ENCODE measurements around the gene CTTN.
A peak's percentile ranks its signal among the peaks of the same experiment; 100 is the strongest.

The CTTN gene

DNA sequence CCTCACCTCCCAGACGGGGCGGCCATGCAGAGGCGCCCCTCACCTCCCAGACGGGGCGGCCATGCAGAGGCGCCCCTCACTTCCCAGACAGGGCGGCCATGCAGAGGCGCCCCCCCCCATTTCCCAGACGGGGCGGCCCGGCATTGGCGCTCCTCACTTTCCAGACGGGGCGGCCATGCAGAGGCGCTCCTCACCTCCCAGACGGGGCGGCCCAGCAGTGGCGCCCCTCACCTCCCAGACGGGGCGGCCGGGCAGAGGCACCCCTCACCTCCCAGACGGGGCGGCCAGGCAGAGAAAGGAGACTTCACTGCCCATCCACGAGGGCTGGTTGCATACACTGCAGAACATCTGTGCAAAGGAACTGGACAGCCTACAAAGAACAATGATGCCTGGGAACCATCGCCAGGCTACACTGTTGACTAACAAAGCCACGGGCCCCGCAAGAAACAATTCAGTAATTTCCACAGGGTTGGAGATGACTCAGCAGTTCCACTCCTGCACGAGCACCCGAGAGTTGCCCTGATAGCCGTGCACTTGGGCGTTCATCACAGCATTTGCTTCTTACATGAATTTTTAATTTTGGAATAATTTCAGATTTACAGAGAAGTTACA lies 58.7 kb downstream of the CTTN start:
- no peak for DNase-seq

GRCh38 chr11:70458736-70459135 lies 60.4 kb downstream of the CTTN start:
- no peak for DNase-seq

DNA sequence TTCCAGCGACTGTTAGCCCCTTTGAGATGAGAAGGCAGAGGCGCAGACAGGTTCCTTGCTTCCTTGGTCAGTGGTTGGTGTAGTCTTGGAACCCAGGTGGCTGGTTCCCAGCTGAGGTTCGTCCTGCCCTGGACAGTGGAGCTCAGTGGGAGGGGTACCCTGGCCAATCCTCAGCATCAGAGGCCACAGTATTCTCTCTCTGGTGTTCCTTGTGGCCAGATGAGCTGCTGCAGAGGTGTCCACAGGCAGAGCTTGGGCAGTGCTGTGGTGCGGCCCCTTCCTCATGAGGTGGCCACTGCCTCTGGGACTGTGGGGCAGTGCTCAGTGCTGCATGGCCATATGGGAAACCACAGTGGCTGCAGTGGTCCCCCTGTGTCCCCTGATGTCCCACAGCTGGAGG lies 61.8 kb downstream of the CTTN start:
- no peak for DNase-seq

DNA sequence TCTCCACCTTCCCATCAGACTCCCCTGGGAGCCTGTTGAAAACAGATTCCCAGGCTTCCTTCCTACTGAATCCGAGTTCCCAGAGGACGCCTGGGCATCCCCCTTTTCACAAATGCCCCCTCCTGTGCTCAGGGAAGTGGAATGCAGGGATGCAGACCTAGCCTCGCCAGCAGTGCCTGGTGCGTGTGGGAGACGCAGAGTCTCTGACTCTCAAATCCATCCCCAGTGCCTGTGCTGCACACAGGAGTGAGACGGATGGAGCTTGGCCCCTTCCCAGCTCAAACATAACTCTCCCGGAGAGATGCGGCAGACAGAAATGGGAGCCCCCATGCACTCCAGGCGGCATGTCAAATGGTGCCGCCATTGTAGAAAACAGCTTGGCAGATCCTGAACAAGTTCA lies 62.6 kb downstream of the CTTN start:
- no peak for DNase-seq

- no peak for DNase-seq
Observed at GRCh38 chr11:70462818-70463477, 64.6 kb downstream of the CTTN start.

DNA sequence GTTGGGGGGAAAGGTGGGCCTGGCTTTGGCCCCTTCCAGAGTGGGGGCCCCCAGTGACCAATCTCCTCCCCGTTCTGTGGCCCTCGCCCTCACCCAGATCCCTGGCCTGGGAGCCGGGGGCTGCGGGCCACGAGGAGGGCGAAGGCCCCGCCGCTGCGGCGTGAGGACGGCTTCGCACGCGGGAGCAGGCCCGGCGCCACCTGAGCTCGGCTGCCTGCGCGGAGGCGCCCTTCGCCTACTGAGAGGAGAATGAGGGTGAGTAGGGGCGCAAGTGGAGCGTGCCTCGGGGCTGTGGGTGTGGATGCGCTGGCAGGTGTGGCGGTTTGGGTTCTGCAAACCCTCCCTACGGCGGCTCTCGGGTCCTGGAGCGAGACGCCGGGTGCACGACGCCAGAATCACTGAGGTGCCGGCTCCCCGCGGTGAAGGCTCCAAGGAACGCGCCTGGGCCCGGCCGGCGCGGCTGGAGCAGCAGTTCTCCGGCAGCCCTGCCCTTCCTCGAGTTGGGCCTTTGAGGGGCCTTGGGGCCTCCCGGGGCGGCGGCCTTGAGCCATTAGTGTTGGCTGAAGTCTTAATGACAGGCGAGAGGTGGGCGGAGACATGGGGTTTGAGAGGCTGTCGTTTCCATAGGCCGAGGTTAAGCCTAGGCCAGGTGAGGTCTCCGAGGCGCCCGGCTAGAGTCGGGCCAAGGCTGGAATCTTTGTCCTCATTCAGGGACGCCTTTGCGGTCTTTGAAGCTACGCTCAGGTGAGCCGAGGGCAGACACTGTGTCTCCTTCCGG lies 65.3 kb downstream of the CTTN start:
- DNase-seq, result no peak

GRCh38 chr11:70464509-70465361 lies 66.4 kb downstream of the CTTN start:
- no peak for DNase-seq

DNA sequence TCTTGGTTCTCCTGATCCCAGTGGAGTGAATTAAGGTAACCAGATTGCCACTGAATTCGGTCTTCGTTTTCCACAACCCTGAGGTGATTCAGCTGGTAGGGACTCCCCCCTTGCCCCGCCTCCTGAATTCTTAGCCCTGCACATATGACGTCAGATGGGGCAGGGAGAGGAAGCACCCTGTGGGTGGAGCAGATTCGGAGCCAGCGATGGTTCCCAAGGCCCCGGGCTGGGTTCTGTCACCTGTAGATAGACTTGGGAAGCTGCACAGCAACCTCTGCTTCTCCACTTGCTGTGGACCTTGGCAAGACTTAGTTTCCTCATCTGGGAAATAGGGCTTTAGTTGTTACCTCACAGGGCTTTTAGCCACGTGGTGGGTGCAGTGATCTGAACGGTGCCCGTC lies 67.8 kb downstream of the CTTN start:
- DNase-seq, result no peak

- no peak for DNase-seq
Observed at GRCh38 chr11:70466596-70466995, 68.3 kb downstream of the CTTN start.

GRCh38 chr11:70467201-70468085 lies 69.1 kb downstream of the CTTN start:
- peak; percentile 36 for DNase-seq

- DNase-seq, result no peak
Observed at GRCh38 chr11:70468256-70469195, 70.2 kb downstream of the CTTN start.

DNA sequence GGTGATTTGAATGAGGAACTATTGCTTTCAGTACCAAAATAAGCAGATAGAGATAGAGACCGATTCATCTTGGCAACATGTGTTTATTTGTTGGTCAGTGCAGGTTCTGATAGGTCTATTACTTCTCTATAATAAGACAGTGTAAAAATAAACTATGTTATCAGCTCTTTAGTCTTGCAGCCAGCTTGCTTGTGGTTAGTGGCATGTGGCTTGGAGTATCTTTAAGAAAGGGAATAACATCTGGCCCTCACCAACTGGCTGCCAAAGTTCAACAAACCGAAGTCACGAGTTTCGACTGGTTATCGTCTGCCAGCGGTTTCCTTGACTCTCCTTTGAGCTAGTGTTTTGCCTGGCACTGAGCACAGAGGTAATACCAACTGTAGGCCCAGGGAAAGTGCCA lies 71.8 kb downstream of the CTTN start:
- DNase-seq, result no peak

DNA sequence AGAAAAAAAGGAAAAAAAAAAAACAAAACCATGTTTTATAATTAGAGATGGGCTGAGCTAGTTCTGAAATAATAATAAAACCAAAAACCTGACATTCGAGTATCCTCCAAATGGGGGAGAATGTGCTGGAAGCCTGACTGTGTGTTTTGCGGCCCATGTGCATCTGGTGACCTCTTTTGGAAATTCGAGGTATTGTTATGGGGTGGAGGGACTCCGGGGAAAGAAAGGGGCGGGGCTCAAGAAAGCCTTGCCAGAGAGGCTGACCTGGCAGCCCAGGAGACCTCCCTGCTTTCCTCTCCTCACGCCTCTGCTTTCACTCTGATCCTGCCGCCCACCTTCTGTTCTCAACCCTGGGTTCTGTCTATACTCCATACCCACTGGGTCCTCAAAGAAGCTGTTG lies 72.9 kb downstream of the CTTN start:
- peak; percentile 18 for DNase-seq

DNA sequence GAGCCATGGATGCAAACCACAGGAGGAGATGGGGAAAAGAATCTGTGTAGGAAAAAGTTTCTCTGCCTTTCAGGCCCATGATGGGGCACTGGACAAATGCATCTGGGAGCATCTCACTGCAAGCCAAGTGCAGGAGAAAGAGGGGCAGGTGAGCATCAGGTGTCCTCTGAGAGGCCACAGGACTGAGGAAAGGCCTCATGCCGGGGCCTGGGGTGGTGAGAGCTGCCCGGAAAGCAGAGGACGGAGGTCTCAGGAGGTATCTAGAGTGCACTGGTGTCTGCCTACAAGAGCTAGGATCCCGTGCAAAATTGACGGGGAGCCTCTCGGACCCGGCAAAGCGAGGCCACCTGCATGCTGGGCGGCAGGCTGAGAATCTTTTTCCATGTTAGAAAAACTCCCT lies 73.9 kb downstream of the CTTN start:
- no peak for DNase-seq

DNA sequence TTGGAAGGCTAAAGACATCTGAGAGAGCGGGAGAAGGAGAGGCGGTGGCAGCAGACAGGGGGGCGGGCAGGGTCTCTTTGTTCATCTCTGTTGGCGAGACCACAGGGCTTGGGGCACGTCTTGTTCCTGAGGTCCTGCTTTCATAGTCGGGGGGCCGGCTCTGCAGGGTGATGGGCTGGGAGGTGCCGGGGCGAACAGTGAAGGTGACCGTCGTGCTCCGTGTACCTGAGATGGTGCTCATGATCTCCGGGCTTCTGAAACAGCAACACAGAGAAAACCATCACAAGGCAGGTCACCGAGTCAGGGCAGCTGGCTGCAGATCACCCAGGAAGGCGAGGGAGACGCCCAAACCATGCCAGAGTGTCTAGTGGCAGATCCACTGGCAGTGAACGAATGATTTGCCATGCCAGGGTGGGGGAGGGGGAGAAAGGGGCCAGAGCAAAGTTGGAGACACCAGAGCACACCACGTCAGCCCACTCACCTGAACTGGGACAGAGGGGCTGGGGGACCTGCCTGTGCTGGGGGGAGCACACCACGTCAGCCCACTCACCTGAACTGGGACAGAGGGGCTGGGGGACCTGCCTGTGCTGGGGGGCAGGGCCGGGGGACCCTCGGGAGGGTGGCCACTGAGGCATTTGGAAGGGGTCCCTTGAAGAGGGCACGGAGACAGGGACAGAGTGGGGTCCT lies 75.0 kb downstream of the CTTN start:
- no peak for DNase-seq

DNA sequence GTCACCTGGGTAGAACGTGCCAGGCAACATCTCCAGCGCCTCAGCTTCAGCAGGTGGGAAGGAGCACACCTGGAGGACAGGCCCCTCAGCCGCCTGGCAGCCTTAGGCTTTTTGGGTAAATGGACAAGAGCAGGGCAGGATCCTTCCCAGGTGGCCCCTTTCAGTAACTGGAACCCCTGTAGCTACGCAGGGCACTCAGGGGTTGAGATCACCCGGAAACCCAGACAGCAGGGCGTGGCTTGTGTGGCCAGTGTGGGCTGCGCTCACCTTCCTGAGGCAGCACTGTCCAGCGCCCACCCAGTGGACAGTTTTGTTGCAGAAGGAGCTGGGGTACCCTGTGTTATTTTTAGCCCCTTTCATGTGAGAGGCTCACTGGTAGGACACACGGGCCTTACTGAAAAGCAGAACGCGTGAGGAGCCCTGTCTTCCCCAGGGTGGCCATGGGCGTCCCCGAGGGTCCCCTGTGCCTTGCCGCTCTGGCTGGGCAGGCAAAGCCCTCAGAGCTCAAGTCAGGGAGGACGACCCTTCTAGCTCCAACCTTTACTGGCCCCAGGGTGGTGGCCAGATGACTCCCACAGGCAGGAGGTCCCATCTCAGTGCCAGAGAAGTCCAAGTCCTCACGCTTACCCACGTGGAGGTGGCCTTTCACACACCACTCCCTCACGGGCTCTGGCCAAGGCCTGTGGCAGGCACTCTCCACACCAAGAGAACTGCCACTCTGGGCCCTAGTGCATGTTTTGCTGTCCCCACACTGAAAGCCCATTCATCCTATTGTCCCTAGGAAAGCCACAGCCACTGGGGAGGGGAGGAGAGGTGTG lies 75.8 kb downstream of the CTTN start:
- DNase-seq, result no peak

DNA sequence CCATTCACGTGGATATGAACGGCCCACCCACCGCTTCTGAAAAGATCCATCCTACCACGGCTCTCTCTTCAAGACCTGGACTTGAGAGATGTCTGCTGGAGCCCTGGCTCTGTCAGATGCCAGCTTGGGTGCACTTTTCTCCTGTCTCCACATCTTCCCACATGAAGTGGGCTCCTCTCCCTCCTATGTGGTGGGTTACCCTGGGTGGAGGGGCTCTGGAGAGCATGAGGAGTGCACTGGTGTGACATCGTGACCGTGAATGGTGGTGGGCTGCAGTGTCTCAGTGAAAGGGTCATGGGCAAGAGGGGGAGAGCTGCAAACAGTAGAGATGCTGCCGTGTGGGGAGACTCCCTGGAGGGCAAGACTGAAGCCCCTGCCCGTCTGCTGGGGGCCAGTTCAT lies 76.4 kb downstream of the CTTN start:
- no peak for DNase-seq

GRCh38 chr11:70476669-70477068 lies 78.3 kb downstream of the CTTN start:
- no peak for DNase-seq

DNA sequence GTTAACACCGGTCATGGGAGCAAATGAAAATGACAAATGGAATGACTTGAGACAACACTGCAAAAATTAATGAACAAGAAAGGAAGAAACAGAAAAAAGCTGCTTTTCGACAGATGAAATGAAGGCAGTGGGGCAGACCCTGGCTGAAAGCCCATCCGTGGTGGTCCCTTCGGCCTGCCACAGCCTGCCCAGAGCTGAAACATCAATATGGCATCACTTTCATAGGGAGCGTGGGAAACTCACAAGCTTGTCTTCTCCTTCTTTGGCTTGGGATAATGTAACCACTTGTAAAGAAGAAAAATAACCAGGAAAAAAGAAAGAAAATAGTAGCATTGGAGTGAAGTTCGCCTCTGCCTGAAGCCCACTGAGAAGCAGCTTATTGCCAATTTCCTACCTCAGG lies 78.8 kb downstream of the CTTN start:
- DNase-seq, result no peak

DNA sequence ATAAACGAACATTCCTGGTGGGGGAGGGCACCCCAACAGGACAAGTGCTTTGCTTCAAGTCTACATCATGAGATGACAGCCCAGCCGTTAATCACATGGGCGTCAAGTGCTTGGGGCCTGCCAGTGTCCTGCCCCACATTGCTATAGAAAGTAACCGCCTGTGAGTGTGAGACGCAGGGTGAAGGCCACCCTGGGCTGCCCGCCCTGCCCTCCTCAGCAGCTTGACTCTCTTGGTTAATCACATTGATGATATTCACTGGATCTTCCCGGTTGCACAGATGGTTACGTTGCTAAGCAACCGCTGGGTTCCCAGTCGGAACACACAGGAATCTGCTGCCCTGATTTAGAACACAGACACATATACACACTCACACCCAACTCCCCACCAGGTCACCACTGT lies 79.3 kb downstream of the CTTN start:
- no peak for DNase-seq

Data from fibroblast of skin of right biceps (primary cell).